A549 (cell line): ENCODE measurements around the gene TEKT5.

Experiments used
- CBX2 ChIP-seq: fragments of 200-600 bp; sonication (generic); IDR thresholded peaks from 2 replicates; pipeline ENCODE4 v1.6.1; 2016; ENCODE audit warnings: low read depth, mild to moderate bottlenecking, borderline replicate concordance
- CEBPB ChIP-seq, 2 experiments: fragments of >200 bp in 1 of 2; sonication (Bioruptor Twin) in 1 of 2; formaldehyde crosslinking in 1 of 2; IDR thresholded peaks; 2 replicates each; pipeline ENCODE4 v1.6.1; 2012 to 2016
- CHD4 ChIP-seq: fragments of 200-600 bp; sonication (generic); IDR thresholded peaks from 2 replicates; pipeline ENCODE4 v1.6.1; 2016; ENCODE audit warnings: antibody characterized with exemption, mild to moderate bottlenecking, borderline replicate concordance
- HOXB5 ChIP-seq: fragments of 250-450 bp; sonication (Bioruptor Pico); IDR thresholded peaks from 2 replicates; pipeline ENCODE4 v1.5.0; 2020; ENCODE audit warnings: mild to moderate bottlenecking, moderate library complexity
- JUNB ChIP-seq: fragments of >200 bp; sonication (Bioruptor Twin); formaldehyde crosslinking; IDR thresholded peaks from 2 replicates; pipeline ENCODE4 v1.6.1; 2016
- MYC ChIP-seq: IDR thresholded peaks from 2 replicates; pipeline ENCODE4 v1.6.1; 2012; ENCODE audit warnings: mild to moderate bottlenecking, inconsistent platforms, low read length, improper control_type of control experiment, borderline replicate concordance
- NFE2L2 ChIP-seq: fragments of 150-350 bp; conservative IDR thresholded peaks from 2 replicates; pipeline ENCODE4 v1.6.1; 2014; ENCODE audit warnings: low read length
- PHF8 ChIP-seq: fragments of 200-600 bp; sonication (generic); IDR thresholded peaks from 2 replicates; pipeline ENCODE4 v1.6.1; 2016; ENCODE audit warnings: low read depth, mild to moderate bottlenecking, antibody characterized with exemption, moderate library complexity, borderline replicate concordance
- RCOR1 ChIP-seq: fragments of 150-350 bp; IDR thresholded peaks from 2 replicates; pipeline ENCODE4 v1.6.1; 2014; ENCODE audit warnings: antibody characterized with exemption, low read length, low read depth
- SREBF2 ChIP-seq: fragments of 450-650 bp; IDR thresholded peaks from 2 replicates; pipeline ENCODE4 v1.6.1; 2014; ENCODE audit warnings: mild to moderate bottlenecking, moderate library complexity
- TF ChIP-seq, protein P1 (sequence below): fragments of >200 bp; sonication (Bioruptor Twin); formaldehyde crosslinking; IDR thresholded peaks from 3 replicates; pipeline ENCODE4 v1.5.1; 2016
- TF ChIP-seq, protein P2 (sequence below): IDR thresholded peaks from 2 replicates; pipeline ENCODE4 v1.6.1; 2012

DNA sequence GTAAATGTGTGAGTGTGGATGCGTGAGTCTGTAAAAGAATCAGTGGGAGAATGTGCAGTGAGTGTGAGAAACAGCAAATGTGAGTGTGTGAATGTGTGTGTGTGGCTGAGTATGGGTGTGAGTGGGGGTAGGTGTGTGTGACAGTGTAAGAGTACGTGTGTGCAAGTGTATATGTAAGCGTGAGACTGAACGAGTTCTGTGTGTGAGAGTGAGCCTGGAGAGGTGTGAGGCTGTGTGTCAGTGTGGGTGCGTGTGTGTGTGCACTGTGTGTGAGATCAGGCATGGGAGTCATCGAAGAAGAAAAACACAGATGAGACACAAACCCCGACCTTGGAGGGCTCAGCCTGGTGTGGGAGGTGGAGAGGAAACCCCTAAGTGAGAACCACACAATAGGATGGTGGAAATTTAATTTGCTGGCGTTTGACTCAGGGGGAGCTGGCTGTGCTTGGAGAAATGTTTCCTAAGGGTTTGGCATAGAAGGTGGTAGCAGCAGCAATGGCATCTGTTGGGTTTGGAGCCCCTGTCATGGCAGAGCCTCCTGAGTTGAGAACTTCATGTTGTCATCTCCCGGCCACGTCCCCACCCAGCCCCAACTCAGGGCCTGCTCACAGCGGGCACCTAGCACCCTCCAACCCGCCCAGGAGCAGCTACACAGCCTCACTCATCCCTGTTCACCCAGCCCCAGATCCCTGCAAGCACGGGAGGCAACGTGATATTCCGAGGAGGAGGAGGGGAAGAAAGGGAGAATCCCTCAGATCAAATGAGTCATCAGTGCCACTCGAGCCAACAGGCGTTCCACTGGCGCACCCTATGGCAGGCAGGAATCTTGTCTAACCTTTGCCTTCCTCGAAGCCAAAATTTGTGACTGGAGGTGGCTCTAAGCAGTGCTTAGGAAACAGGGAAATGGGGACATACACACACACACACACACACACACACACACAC is 34.6 kb upstream of the TEKT5 start:
- TF ChIP-seq HOXB5 (no peak), PHF8 (no peak), CEBPB (IDR thresholded peaks at IDR 0.05) (no peak), CHD4 (no peak), CBX2 (no peak), JUNB (no peak), RCOR1 (no peak), SREBF2 (no peak), NFE2L2 (no peak), MYC (no peak)
- TF ChIP-seq, protein P1, sequence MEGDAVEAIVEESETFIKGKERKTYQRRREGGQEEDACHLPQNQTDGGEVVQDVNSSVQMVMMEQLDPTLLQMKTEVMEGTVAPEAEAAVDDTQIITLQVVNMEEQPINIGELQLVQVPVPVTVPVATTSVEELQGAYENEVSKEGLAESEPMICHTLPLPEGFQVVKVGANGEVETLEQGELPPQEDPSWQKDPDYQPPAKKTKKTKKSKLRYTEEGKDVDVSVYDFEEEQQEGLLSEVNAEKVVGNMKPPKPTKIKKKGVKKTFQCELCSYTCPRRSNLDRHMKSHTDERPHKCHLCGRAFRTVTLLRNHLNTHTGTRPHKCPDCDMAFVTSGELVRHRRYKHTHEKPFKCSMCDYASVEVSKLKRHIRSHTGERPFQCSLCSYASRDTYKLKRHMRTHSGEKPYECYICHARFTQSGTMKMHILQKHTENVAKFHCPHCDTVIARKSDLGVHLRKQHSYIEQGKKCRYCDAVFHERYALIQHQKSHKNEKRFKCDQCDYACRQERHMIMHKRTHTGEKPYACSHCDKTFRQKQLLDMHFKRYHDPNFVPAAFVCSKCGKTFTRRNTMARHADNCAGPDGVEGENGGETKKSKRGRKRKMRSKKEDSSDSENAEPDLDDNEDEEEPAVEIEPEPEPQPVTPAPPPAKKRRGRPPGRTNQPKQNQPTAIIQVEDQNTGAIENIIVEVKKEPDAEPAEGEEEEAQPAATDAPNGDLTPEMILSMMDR: peak; percentile 31; the same call in 1 of the 3 replicates
- TF ChIP-seq, protein P2, sequence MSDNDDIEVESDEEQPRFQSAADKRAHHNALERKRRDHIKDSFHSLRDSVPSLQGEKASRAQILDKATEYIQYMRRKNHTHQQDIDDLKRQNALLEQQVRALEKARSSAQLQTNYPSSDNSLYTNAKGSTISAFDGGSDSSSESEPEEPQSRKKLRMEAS: peak; percentile 56
